Esophagus muscularis mucosa (tissue), 4 donors: ENCODE measurements around the gene AMOTL1.

Experiments used
- EP300 ChIP-seq: sonication (generic); formaldehyde crosslinking; IDR thresholded peaks from one replicate; pipeline ENCODE4 v1.6.1; 2017; ENCODE audit warnings: antibody characterized with exemption
- POLR2A ChIP-seq: fragments of 450-650 bp; IDR thresholded peaks from one replicate; pipeline ENCODE4 v1.6.1; 2017; ENCODE audit warnings: antibody characterized with exemption, moderate library complexity, mild to moderate bottlenecking, low read depth
- POLR2AphosphoS5 ChIP-seq, 2 donors: sonication (generic); formaldehyde crosslinking; IDR thresholded peaks; one replicate each; pipeline ENCODE4 v1.6.1; 2017; ENCODE audit warnings: antibody characterized with exemption in 2 of 2
- TF ChIP-seq, protein P1 (sequence below), 3 experiments: fragments of 200-600 bp in 2 of 3; fragments of 450-650 bp in 1 of 3; sonication (generic) in 2 of 3; IDR thresholded peaks; one replicate each; pipeline ENCODE4 v1.5.1; 2017 to 2019; ENCODE audit warnings: antibody characterized with exemption in 3 of 3, mild to moderate bottlenecking in 2 of 3, moderate library complexity in 1 of 3

DNA sequence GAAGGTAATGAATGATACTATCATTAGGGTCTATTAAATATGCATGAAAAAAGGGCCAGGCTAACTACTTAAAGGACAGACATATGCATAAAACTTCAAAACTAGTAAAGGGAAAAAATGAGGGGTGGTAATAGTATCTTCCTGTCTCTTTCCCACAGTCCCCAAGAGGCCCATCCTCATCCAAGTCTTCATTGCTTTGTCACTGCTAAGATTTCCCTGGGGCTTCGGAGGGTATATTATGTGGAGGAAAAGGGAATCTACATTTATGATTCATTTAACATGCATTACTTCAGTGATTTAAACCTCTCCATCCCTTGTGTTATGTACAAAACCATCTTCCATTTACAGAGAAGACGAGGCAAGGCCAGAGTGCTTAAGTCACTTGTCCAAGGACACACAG, 139.1 kb downstream of the AMOTL1 start:
- TF ChIP-seq, protein P1, sequence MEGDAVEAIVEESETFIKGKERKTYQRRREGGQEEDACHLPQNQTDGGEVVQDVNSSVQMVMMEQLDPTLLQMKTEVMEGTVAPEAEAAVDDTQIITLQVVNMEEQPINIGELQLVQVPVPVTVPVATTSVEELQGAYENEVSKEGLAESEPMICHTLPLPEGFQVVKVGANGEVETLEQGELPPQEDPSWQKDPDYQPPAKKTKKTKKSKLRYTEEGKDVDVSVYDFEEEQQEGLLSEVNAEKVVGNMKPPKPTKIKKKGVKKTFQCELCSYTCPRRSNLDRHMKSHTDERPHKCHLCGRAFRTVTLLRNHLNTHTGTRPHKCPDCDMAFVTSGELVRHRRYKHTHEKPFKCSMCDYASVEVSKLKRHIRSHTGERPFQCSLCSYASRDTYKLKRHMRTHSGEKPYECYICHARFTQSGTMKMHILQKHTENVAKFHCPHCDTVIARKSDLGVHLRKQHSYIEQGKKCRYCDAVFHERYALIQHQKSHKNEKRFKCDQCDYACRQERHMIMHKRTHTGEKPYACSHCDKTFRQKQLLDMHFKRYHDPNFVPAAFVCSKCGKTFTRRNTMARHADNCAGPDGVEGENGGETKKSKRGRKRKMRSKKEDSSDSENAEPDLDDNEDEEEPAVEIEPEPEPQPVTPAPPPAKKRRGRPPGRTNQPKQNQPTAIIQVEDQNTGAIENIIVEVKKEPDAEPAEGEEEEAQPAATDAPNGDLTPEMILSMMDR (IDR thresholded peaks at IDR 0.05): no peak
- no peak for TF ChIP-seq POLR2A
- no peak for TF ChIP-seq EP300
- no peak for TF ChIP-seq POLR2AphosphoS5 (IDR thresholded peaks at IDR 0.05)
